ENCODE measurements around the gene AUTS2. TPM values are rescaled to one million over a fixed set of nuclear protein-coding genes. Genes with fewer than 3 reads are reported as not detected.

AUTS2 gene
- polyA plus RNA-seq, 1 donor (not counting 4 experiments of a cell fraction or from before 2014, with no cell fraction given), result 4.7 TPM

GRCh38 chr7:70044981-70045380 lies 446.7 kb downstream of the AUTS2 start:
- Histone ChIP-seq H3K79me2 (ENCODE audit: control insufficient read depth, insufficient read depth, low read length) (no peaks in the 10 kb centered on the region), H3K4me3 (ENCODE audit: control insufficient read depth in 2 of 3, extremely low read depth in 1 of 3, insufficient read depth in 2 of 3, low read depth in 1 of 3, low read length in 3 of 3) (no peak overlapping the region), H3K27ac (ENCODE audit: control insufficient read depth, insufficient read depth, low read length) (no peak overlapping the region), H3K4me2 (ENCODE audit: control insufficient read depth, extremely low read depth, insufficient read depth, low read depth, low read length) (no peak overlapping the region), H3K9me3 (ENCODE audit: control insufficient read depth, low read depth, low read length) (no peaks in the 10 kb centered on the region), H3K4me1 (ENCODE audit: control insufficient read depth, extremely low read depth, insufficient read depth, low read length) (no peaks in the 10 kb centered on the region), H4K20me1 (ENCODE audit: control insufficient read depth, extremely low read depth, insufficient read depth, low read length) (no peaks in the 10 kb centered on the region), H3K27me3 (ENCODE audit: control insufficient read depth, extremely low read depth, insufficient read depth, low read length) (no peaks in the 10 kb centered on the region), H3K36me3 (ENCODE audit: control insufficient read depth in 2 of 2, extremely low read depth in 1 of 2, insufficient read depth in 2 of 2, low read length in 2 of 2) (no peaks in the 10 kb centered on the region), H3K9me1 (ENCODE audit: control insufficient read depth, extremely low read depth, insufficient read depth, low read length) (no peaks in the 10 kb centered on the region), H3K9ac (ENCODE audit: control insufficient read depth, extremely low read depth, insufficient read depth, low read length) (no peak overlapping the region), H2AFZ (ENCODE audit: control insufficient read depth, low read length) (no peak overlapping the region)
- dilution Hi-C loops (cut with MboI; ENCODE audit: extremely low pct_ligation_motif_present, low sequenced_read_pairs), result no loop called here
- no peak for TF ChIP-seq CTCF (optimal IDR thresholded peaks at IDR 0.05 in 1 of 3, IDR thresholded peaks at IDR 0.05 in 1 of 3, conservative IDR thresholded peaks at IDR 0.05 in 1 of 3; ENCODE audit: extremely low read depth in 1 of 3, insufficient read depth in 2 of 3, low read length in 3 of 3)
- TF ChIP-seq EZH2 (IDR thresholded peaks at IDR 0.05; ENCODE audit: low read length), result no peak
- FAIRE-seq, result no peak
- no peak for DNase-seq (ENCODE audit: low read depth, low spot score)

GRCh38 chr7:70047384-70047783 lies 449.1 kb downstream of the AUTS2 start:
- Histone ChIP-seq H3K27ac (ENCODE audit: control insufficient read depth, insufficient read depth, low read length) (no peak overlapping the region), H3K36me3 (ENCODE audit: control insufficient read depth in 2 of 2, extremely low read depth in 1 of 2, insufficient read depth in 2 of 2, low read length in 2 of 2) (no peaks in the 10 kb centered on the region), H3K27me3 (ENCODE audit: control insufficient read depth, extremely low read depth, insufficient read depth, low read length) (no peaks in the 10 kb centered on the region), H3K4me3 (ENCODE audit: control insufficient read depth in 2 of 3, extremely low read depth in 1 of 3, insufficient read depth in 2 of 3, low read depth in 1 of 3, low read length in 3 of 3) (no peak overlapping the region), H3K4me2 (ENCODE audit: control insufficient read depth, extremely low read depth, insufficient read depth, low read depth, low read length) (no peak overlapping the region), H2AFZ (ENCODE audit: control insufficient read depth, low read length) (no peak overlapping the region), H3K9ac (ENCODE audit: control insufficient read depth, extremely low read depth, insufficient read depth, low read length) (no peak overlapping the region), H4K20me1 (ENCODE audit: control insufficient read depth, extremely low read depth, insufficient read depth, low read length) (no peaks in the 10 kb centered on the region), H3K9me3 (ENCODE audit: control insufficient read depth, low read depth, low read length) (no peaks in the 10 kb centered on the region), H3K4me1 (ENCODE audit: control insufficient read depth, extremely low read depth, insufficient read depth, low read length) (no peaks in the 10 kb centered on the region), H3K9me1 (ENCODE audit: control insufficient read depth, extremely low read depth, insufficient read depth, low read length) (no peaks in the 10 kb centered on the region), H3K79me2 (ENCODE audit: control insufficient read depth, insufficient read depth, low read length) (no peaks in the 10 kb centered on the region)
- dilution Hi-C loops (cut with MboI; ENCODE audit: extremely low pct_ligation_motif_present, low sequenced_read_pairs), result no loop called here
- no peak for DNase-seq (ENCODE audit: low read depth, low spot score)
- no peak for FAIRE-seq
- TF ChIP-seq EZH2 (IDR thresholded peaks at IDR 0.05; ENCODE audit: low read length) (no peak), CTCF (optimal IDR thresholded peaks at IDR 0.05 in 1 of 3, IDR thresholded peaks at IDR 0.05 in 1 of 3, conservative IDR thresholded peaks at IDR 0.05 in 1 of 3; ENCODE audit: extremely low read depth in 1 of 3, insufficient read depth in 2 of 3, low read length in 3 of 3) (no peak)
